HG03175 (cell line): ENCODE data around the gene ALOX5AP.
A peak's percentile ranks its signal among the peaks of the same experiment; 100 is the strongest.
"Not testable (repeated sequence)": the region's sequence is repeated elsewhere in the genome, so short reads cannot be mapped to it uniquely, and the experiment has no call there.

Experiments used
- ATAC-seq: cut with Tn5 transposase; IDR thresholded peaks from one replicate; pipeline ENCODE4 v1.9.1; 2021; ENCODE audit warnings: mild to moderate bottlenecking, moderate library complexity; ENCODE audit not compliant: unreplicated experiment

ALOX5AP gene

DNA sequence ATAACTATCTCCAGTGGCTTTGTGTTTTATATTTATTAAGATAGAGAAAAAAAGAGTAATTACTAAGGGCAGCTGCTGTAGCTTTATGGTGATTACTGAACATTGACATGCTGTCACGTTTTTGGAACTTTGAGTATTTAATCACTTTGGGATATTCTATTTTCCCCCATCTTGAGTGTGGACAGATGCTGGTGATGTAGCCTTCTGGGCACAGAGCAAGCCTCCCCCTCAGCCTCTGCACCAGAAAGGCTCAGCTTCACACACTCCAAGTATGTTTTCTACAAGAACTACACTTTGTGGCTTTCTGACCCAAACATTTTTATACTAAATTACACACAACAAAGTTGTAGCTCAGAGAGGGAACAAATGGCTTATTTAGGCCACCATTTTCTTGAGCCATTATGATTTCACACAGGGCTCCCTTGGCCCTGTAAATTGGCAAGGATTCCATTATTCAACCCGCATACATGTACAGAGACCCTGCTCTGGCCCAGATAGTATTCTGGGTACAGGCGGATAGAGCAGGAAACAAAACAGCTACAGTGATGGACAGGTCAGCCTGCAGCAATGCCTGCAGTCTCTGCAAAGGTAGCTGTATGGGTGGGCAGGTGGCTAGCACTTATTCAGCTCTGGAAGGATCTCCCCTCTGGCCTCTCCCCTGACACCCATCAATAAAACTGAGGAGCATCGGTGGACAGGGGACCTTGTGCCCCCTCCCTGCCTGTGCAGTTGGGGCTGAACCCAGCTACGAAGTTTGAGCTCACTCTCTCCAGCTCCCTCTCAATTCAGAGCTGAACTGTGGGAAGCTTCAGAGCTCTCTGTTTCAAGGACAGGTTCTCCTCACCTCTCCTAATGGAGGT lies 1.3 kb downstream of the ALOX5AP start:
- ATAC-seq = no peak

DNA sequence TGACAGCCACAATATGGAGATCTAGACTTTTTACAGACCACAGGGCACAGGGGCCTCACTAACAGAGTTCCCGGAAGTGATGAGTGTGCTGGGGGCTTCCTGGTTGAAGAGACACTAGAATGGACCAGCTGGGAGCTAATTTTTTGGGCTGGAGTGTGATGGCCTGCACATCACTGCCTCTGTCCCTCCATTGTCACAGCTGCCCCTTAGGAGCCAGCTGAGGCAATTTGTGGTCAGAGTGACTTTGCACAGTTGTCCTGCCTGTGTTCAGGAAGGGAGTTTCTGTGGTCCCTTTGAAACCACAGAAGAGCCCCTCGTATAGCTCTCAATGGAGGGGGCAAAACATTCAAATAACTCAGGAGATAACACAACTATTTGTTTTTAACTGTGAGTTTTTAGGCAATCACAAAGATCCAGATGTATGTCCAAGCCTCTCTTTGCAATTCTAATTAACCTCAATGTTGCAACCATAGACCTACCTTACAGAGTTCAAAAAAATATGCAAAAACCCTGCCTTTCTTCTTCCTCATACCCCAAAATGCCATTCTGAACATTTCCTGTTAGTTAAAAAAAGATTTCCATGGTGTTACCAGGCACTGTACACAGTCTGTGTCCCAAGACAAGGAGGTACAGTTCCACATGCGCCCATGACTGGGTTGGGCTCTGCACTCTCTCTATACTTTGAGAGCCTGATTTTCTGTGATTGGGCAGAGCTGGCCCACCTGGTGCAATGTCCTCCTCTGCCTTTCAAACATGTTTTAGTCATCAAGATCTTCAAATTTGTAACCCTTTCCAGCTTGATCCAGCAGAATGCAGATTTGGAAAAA lies 2.4 kb downstream of the ALOX5AP start:
- no peak for ATAC-seq

DNA sequence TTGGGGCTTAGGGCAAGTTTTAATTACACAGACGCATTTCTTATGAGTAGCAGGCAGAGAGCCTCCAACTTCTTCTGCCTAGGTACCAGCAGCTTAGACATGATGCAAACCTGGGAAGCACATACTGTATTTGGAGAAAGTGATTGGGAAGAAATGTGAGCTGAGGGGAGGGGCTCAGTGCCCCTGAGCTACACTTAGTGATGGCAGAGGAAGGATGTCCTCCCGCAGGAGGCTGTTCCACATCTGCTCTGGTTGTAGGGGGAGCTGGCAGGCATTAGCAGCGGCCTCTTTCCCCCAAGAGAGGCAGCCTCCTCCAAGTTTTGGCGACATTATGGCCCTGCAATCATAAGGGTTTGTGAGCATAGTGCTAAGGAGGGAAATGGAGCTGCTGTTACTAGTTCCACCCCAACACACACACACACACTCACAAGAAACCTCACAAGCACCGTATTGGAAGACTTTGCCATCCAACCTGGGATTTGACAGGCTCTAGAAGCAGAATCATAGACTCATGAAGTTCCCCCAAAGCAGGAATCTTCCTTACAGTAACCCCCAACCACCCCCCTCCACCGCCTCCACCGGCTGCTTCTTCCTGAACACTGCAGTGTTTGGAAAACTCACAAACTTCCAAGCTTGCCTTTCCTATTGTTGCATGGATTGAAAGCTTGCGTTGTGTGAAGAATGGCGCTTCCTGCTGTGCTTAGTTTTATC lies 3.3 kb downstream of the ALOX5AP start:
- ATAC-seq = no peak

DNA sequence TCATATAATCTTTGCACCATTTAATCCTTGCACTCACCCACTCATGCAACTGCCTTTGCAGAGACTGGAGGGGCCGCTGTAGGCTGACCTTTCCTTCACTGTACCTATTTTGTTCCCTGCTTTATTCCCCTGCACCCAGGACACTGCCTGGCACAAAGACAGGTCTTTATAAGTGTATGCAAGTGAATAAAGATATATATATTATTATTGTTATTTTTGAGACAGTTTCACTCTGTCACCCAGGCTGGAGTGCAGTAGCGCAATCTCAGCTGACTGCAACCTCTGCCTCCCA lies 3.8 kb downstream of the ALOX5AP start:
- no peak for ATAC-seq

DNA sequence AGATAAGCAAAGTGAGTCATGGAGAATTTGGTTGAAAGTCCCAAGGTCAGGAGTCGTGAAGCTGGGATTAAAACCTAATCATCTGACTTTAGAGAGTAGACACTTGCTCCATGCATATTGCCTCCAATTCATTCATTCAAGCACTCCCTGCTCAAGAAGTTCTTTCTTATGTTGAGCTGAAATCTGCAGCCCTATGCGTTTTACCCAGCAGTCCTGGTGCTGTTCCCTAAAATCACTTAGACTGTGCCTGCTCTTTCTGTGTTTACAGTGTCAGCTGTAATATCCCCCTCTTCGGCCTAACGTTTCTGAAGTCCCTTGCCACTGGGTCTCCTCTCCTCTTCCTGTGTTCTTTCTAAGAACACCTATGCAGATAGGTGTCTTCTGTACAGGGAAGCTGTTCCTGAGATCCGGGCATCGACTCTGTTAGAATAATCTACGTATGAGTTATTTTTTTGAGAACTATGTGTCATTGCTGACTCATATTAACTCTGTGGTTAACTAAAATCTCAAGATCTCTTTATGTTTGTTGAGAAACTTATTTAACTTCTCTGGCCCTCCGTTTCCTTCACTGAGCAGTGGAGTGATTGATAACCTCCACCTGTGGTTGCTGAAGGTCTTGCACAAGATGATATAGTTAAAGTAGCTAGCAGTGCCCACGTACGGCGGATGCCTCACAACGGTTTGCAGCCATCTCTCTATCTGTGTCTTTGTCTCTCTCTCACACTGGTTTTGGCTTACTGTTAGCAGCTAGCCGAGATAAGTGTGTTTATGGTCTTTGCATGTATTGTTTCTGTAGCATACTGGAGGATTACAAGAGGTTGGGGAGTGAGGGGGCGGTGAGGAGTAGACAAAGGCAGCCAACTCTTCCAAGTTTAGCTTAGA lies 4.7 kb downstream of the ALOX5AP start:
- ATAC-seq = peak; percentile 39

DNA sequence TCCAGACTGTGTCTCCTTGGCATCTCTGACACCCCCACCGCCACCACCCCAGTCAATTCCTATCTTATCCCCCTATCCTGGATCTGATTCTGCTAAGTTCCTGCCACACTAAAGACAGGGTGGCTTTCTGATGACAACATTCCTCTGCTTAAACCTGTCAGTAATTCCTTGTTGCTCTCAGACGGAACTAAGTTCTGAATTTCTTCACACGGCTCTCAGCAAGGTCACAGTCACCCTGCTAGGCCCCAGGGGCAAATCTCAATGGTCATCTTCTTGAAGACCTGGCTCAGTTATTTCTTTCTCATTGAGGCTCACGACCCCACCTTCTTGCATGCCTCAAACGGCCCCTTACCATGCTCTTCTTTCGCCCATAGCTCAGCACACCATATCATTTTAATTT lies 7.6 kb downstream of the ALOX5AP start:
- ATAC-seq = no peak

DNA sequence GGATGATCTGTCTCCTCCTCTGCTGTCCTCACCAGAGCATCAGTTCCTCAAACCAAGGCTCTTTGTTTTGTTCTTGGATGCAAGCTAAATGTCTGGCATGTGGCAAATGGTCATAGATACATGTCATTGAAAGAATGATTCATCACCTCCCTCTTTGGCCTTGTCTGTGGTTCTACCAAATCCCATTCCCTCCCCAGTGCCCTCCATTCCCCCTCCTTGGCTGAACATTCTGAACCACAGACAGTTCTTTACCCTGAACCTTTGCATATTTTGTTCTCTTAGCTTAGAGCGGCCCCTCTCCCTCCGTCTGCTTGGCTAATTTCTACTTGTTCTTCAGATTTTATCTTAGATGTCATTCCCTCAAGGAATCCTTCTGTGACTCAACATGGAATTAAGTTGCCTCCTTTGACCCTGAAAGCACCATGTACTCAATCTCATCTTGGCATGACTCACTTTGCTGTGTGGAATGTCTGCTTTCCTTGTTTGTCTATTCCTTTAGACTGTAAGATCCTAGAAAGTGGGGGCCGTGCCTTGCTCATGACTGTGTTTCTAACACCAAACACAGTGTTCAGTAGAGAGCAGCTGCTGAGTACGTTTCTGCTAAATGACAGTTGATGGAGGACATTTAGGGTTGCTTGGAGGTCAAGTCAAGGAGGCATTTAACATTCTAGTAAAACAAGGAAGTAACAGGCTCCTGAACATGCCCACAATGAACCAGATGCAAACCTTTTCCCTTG lies 8.1 kb downstream of the ALOX5AP start:
- ATAC-seq = no peak

DNA sequence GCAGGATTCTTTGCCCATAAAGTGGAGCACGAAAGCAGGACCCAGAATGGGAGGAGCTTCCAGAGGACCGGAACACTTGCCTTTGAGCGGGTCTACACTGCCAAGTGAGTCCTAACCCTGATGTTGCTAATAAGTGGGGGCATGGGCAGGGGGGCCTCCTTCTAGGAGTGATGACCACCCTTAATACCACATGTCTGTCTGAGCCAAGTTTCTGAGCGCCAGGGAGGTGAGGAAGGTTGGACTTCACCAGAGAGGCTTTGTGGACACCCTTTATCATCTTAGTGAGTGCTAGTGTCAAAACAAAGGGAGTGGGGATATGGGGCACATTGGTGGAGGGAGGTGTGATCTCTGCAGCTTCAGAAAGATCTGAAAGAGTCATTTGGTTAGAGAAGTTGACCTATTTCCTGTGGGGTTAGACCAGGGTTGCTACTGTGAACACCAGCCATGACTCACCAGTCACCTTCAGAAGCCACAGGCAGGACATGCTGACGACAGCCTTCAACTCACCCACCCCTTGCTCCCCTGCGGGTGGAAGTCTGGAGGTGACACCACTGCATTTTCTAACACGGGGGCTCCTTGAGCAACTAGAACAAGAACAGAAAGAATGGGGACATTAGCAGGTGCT lies 8.8 kb downstream of the ALOX5AP start:
- ATAC-seq = peak; percentile 96

DNA sequence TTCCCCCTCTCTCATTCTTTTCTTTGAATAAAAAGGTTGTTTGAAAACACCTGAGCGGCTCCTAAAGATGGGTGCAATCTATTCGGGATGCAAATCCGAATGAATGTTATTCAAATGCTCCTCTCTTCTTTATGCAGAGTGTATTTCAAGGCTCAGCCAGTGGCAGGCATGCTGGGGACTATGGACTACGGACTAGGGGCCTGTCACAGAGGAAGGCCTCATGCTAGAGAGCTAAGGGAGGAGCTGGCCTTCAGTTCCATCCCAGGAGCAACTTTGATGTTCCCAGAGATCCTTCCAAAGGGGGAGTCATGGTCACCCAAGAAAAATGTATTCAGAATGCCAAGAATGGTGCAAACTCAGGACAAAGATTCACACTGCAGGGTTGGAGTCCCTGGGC lies 9.3 kb downstream of the ALOX5AP start:
- ATAC-seq = no peak

DNA sequence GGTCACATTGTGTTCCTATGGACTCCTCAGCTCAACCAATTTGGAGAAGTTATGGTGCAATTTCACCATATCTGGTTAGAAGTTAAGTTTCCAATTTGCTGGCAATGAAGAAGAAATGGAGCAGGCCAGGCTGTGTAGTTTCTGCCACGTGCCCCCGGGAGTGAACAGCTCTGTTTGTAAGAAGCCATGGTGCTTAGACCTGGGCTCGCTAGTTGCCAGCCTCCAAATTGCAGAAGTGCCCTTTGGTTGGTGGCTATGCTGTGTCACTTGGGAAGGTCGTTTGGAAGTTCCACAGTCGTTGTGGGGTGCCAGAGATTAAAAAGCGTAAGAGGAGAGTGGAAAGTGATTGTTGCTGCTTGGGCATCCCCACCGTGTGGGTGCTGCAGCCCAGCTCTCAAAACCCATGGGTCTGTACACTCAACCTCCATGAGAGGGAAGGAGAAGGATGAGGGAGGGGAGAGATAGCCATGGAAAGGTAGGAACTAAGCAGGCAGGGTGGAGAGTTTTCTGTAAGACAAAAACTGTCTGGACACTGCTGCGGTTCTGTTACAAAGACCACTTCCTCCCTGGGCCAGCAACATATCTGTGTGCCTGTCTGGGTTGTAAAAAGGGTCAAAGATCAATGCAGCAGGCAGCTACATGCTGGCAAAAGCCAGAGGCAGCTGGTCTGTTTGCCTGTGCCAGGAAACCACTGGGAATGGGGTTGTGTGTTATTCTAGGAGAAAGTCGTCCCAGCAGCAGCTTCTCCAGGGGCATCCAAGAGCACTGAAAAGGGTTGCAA lies 10.8 kb downstream of the ALOX5AP start:
- ATAC-seq = no peak

DNA sequence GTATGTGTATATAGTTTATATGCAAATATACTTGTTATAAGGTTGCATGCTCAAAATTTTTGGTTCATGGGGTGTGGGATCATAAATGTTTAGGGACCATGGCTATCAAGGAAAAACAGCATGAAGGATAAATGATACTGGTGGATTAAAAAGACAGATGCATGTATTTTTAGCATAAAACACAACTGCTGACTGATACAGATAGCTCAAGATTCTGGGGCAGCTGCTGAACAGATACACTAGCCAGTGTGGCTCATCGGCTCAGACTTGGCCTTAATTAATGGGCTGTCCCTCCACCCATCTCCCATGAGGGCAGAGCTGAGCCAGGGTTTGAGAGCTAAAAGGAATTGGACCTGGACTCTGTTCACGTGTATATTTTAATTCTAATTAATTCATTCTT lies 11.4 kb downstream of the ALOX5AP start:
- ATAC-seq = no peak

DNA sequence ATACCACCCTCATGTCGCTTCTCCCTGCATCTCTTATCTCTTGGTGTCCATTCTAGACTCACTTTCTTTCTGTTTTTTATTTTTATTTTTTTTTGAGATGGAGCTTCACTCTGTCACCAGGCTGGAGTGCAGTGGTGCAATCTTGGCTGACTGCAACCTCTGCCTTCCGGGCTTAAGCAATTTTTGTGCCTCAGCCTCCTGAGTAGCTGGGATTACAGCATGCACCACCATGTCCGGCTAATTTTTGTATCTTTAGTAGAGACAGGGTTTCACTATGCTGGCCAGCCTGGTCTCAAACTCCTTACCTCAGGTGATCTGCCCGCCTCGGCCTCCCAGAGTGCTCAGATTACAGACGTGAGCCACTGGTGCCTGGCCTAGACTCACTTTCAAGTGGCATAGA lies 12.5 kb downstream of the ALOX5AP start:
- not testable (repeated sequence) for ATAC-seq

DNA sequence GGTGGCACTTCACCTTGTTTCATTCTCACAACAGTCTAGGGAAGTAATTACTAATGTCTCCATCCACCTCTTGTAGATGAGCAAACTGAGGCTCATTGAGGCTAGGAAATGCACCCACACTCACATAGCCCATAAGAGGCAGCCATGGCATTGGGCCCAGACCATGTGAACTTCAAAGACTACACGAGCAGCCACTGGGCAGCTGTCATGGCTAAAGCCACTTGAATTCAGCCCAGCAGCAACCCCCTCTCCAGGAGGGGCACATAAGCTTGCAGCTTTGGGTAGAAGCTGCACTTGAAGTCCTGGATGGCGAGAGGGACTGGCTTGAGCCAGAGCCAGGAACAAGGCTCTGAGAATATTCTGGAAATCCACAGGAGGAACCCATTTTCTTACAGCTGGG lies 13.4 kb downstream of the ALOX5AP start:
- ATAC-seq = no peak

DNA sequence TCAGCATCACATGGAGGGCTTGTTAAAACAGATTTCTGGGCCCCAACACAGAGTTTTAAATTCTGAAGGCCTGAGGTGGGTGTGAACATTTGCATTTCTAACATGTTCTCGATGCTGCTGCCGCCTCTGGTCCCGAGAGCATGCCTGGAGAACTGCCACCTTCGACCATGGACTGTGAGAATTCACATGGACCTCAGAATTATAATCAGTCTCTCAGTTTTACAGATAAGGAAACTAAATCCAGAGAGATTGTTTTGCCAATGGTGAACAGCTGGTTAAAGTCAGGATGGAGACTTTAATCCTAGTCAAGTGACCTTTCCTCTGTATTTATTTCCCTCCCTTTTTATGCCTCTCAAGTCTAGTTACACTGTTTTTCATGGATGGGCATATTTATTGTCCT lies 14.7 kb downstream of the ALOX5AP start:
- no peak for ATAC-seq

DNA sequence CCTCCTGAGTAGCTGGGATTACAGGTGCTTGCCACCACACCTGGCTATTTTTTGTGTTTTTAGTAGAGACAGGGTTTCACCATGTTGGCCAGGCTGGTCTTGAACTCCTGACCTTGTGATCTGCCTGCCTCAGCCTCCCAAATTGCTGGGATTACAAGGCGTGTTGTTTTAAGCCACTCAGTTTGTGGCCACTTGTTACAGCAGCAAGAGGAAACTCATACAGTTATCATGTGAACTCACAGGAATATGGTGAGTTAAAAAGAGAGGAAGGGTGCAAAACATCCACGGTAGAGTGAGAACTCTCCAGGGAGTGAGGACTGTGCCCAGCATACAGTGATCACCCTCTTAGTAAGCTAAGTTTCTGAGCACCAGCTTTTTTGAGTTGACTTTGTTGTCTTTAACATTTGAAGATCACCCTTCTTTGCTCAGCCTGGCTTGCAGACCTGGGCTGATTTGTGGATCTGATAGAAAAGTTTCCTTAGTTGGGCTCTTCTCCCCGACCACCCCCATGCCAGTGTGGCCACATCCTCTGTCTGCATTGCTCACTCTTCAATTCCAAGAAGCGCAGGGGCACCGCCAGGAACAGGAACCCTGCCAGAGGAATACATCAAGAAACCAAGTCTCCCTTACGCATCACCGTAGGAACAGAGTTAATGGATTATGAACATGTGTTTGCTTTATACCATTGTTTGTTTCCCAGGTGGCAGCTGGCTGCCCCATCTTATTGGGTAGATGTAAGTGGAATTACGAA lies 16.0 kb downstream of the ALOX5AP start:
- no peak for ATAC-seq

DNA sequence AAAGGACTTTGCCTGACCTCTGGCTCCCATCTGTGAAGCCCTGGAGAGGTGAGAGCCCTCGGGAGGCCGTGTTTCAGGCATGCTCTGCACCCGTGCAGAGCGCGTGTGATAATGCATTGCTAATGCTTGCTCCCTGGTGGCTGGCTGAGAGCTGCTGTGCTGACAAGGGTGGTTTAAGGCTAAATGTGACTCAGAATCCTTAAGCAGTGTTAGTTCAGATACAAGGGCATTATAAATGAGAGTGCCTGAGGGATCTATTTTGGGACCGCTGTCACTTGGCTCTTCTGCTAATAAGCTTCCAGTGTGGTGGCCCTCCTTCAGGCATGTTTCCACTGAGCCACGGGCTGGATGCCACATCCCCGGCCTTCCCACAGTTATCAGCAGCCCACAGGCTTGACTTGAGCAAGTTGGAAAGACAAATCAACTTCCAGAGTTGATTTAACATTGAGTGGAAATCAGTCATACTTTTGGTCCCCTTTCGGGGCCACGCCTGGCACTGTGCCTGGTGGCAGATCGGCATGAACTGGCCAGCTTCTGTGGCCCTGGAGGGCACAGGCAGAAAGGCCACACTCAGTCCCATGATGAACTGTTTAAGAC lies 17.0 kb downstream of the ALOX5AP start:
- no peak for ATAC-seq

DNA sequence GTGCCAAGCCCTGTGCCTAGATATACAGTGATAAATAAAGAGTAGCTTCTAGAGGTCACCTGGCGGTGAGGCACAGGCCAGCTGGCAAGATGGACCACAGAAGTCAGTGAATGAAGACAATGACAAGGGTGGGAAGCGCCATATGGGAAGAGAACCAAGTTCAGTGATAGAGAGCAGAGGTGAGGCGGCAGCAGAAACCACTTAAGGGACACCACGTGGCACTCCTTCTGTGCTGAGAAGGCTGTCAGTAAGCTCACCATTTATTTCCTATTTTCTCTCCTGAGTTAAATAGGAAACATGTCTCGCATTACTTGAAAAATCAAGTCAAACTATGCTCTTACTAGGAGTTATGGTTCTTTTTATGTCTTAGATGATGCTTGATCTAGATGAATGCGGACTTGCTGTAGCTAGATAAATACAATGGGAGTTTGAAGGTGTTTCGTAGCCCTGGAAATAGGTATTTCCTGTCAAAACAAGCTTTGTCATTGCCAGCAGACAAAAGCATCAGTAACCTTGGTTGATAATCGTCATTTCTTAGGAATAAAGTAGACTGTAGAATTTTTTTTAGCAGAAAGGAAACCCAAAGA lies 17.8 kb downstream of the ALOX5AP start:
- ATAC-seq = no peak
